ENCODE results near the gene MDP1.

MDP1 gene

DNA sequence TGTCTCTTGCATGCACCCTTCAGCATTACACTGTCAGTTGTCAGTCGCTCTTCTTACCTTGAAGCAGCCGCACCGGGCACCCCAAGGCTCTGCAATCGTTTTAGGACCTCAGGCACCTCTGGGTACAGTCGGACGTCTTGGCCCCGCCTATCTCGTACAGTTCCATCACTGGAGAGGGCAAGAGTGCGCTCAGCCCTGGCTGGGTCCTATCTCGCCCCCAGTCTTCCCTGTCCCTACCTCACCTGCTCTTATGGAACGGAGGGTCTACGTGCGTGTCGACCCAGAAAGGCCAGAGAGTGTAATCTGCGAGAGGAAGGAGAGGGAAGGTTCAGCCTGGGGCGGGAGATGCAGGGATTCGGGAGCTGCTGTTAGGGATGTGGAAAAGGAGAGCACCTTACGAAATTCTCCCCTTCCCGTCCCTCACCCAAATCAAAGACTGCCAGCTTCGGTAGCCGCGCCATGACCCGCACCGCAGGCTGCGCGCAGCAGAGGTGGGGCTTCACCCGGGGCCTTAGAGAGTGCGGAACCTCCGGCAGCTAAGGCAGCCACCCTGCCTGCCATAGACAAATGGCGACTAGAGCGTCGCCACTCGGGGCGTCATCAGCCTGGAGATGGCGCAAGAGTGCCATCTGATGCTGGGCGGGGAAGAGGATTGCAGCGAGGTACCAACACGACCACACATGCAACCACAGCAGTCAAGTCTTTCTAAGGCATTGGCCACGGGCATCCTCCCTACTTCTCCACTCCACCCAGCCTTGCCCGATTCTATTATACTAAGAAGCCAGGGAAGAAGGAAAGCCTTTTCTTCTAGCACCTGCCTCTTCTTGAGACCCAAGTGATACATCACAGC is at the start of gene MDP1:
Gene MDP1 (minus strand): TSS at position 572 of the 850 bp plus-strand sequence. CDS start 111 bp downstream, at position 461.
- peak; percentile 91 for DNase-seq

DNA sequence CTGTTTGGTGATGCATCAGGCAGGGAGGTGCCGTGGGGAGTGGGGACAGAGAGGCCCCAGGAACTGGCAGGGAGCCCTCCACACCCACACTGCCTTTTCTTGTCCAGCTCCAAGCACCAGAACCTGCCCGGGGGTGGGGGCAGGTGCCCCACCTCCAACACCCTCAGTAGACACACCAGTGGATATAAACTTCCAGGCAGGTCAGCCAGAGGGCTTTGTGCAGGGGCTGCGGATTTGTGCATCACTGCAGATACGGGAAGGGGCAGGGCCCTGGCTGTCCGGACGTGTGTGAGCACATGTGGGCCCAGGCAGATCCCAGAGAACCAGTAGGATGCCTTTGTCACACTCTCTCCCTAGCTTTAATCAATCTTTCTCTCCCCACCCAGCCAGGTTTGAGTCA is 48.4 kb upstream of the MDP1 start:
- no peak for DNase-seq

DNA sequence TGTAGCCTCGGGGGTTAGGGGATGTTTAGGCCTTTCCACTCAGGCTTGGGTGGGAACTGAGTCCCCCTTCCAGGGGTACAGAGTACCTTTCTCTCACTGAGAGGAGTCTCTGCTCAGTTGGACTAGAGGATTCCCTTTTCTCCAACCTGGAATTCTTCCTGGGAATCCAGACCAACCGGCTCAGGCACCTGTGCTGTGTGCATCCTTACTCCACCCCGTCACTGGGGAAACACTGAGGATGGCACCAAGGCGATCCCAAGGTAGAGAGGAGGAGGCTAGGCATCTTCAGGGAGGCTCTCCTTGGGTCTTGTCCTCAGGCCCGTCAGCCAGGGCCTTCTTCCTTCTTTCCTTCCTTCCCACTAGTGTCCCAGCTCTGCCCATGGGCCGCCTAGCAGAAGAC is 48.0 kb upstream of the MDP1 start:
- no peak for DNase-seq

DNA sequence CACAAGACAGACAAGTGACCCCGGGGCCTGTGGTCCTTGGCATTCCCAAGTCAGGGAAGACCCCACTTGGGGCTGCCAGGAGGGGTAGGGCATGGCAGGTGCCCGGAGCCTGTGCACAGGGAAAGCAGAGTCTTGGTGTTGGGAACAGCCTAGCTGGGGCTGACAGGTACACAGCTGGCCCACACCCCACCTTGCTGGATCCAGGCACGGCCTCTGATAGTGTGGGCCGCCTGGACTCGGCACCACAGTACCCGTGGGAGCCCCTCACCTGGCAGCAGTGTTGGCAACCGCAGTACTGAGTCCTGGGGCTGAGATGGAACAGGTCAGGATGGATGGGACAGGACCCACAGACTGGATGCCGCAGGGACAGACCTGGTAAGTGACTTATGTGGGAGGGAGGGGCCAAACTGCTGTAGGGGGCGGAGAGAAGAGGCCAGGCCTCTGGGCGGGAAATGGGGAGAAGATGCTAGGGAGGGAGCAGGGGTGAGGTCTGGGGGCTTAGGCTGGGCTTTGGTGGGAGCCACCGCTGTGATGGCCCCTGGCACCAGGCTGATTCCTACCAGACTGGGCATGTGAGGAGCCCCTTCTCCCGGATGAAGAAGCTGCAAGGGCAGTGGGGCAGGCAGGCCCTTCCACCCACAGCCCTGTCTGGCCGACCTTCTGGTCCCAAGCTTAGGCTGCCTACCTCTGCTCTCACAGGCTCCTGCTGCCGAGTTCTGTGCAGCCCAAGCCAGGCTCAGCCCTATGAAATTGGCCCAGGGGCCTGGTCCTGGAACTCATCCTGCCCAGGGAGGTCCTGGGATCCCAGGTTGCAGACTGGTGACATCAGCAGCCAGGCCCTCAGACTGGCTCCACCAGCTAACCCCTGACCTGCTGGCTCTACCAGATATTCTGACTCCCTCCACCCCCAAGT is 47.2 kb upstream of the MDP1 start, which contains the start of gene TGM1:
Gene TGM1 (minus strand): TSS at position 357 of the 913 bp plus-strand sequence. CDS start 825 bp downstream, outside the sequence.
- no peak for DNase-seq

GRCh38 chr14:24261969-24262327 is 46.1 kb upstream of the MDP1 start:
- no peak for DNase-seq

- no peak for DNase-seq
These were observed 45.5 kb upstream of the MDP1 start for GRCh38 chr14:24261256-24261968.

- DNase-seq: no peak
These were observed 44.9 kb upstream of the MDP1 start for GRCh38 chr14:24260780-24261157.

DNA sequence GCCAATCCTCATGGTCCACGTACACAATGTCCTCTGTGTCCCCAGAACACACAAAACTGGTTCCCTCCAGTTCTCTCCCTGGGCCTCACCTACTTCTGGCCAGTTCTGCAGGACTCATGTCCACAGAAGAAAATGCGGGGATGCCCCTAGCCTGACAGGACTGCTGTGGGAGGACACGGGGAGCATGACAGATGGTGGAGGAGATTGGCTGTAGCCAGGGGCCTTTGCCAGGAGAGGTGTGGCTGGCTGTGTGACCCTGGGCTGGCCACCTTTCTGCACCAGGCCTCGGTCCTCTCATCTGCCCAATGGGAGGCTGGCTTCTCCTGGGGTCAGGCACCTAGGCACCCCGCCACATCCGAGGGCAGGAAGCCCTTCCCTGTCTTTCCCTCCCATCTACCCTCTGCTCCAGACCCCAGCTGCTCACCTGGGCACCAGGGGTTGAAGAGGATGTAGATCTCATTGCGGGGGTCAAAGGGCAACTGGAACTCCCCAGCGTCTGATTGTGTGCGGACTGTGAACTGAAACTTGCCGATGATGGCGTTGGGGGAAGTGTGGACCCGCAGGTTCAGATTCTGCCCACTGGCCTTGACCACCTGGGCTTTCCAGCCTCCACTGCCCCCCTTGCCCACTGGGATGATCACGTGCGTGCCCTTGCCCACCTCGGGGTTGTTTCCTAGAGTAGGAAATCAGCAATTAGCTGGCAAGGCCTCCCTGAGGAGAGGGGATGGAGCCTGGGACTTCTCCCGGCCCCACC is 44.3 kb upstream of the MDP1 start:
- no peak for DNase-seq

GRCh38 chr14:24259282-24260025 is 43.6 kb upstream of the MDP1 start:
- DNase-seq: no peak

GRCh38 chr14:24258548-24259265 is 42.8 kb upstream of the MDP1 start:
- no peak for DNase-seq

- no peak for DNase-seq
These were observed 42.3 kb upstream of the MDP1 start for GRCh38 chr14:24258119-24258518.

DNA sequence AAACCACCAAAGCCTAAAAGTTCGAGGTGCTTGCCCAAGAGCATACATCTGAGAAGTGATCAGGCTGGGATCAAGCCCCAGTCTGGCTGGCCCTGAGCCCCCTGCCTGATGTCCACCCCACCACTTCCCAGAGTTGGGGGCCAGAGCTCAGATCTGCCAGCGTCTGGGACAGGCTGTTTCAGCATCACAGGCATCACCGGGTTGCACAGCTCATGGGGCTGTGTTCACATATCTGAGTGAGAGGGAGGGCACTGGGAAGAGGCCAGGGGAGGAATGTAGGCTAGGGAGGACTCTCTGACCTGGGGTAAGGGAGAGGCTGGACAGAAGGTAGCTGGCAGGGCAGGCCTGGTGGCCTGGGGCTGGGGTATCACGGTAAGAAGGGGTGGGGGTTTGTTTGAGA is 41.1 kb upstream of the MDP1 start:
- no peak for DNase-seq

DNA sequence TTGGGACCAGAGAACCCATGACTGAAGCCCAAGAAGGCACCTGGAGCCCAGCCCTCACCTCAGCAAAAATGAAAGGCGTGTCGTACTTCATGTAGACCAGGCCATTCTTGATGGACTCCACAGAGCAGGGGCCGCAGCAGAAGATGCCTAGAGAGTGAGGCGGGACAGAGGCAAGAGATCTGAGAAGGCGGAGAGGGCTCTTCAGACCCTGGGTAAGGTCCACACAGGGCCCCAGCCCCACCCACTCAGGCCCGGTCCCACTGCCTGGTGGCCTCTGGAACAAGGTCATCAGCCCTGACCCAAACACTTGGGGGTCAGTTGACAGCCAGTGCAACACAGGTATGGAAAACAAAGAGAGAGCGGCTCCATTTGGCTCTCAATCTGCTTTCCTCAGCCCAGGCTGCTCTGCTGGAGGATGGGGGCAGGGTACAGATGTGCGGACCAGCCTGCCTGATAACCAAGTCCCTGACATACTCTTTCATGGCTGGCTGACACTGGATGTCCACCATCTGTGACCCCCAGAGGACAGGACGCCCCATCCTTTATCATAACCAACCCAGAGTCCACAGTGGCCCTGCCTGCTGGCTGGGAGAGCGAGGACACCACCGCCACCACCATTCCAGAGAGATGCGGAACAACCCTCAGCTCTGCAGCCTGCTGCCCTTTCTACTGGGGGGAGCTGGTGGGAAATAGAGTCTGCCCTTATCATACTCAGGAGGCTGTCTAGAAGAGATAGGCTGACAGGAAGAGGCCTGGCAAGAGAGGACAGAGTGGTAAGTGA is 40.3 kb upstream of the MDP1 start:
- DNase-seq: no peak

GRCh38 chr14:24255438-24255837 is 39.6 kb upstream of the MDP1 start:
- no peak for DNase-seq

DNA sequence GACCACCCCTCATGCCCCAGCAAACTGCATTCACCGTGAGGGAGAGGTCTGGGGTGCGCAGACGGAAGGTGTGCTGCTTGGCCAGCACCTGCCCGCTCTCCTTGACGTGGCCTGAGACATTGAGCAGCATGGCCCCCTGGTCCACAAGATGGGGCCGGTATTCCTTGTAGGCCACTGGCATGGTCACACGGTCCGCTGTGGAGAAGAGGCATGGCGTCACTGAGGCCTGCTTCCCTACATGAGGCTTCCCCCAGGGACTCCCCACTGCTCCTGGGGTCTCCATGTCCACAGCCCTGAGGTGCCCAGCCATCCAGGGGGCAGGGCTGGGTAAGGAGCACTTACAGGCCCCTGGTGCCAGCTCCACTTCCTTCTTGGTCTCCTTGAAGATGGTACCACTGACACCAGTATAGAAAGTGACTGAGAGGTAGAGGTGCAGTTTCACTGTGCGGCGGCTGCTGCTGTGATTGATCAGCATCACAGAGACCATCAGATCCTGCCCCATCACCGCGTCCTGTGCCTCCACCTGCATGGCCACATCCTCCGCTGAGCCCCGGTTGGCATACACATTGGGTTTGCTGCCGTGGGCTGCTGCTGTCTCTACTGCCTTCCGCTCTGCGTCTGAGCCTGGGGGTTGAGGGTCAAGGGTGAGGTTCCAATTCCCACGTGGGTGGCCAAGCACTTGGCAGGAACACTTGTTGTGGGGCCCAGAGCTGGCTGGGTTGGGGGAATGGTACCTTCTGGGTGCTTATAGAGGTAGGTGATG is 38.9 kb upstream of the MDP1 start:
- DNase-seq: no peak

GRCh38 chr14:24253936-24254335 is 38.1 kb upstream of the MDP1 start:
- no peak for DNase-seq

- no peak for DNase-seq
These were observed 36.6 kb upstream of the MDP1 start for GRCh38 chr14:24252289-24253124.

- DNase-seq: peak; percentile 48
These were observed 36.0 kb upstream of the MDP1 start for GRCh38 chr14:24251880-24252288.

Measured in suppressor macrophage treated with lipopolysaccharide for 4 hours (primary cell).